ENCODE results near the gene CAPN2.

DNA sequence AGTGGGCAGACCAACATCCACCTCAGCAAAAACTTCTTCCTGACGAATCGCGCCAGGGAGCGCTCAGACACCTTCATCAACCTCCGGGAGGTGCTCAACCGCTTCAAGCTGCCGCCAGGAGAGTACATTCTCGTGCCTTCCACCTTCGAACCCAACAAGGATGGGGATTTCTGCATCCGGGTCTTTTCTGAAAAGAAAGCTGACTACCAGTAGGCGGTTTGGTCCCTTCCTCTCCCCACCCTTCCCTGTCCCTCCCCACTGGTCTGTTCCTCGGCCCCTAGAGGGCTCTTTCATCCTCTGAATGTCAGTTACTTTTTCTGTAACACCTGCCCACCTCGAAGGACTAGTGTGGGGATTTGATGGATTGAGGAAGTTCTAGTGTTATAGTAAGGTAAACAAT is 46.9 kb downstream of the CAPN2 start:
- TF ChIP-seq, protein P1, sequence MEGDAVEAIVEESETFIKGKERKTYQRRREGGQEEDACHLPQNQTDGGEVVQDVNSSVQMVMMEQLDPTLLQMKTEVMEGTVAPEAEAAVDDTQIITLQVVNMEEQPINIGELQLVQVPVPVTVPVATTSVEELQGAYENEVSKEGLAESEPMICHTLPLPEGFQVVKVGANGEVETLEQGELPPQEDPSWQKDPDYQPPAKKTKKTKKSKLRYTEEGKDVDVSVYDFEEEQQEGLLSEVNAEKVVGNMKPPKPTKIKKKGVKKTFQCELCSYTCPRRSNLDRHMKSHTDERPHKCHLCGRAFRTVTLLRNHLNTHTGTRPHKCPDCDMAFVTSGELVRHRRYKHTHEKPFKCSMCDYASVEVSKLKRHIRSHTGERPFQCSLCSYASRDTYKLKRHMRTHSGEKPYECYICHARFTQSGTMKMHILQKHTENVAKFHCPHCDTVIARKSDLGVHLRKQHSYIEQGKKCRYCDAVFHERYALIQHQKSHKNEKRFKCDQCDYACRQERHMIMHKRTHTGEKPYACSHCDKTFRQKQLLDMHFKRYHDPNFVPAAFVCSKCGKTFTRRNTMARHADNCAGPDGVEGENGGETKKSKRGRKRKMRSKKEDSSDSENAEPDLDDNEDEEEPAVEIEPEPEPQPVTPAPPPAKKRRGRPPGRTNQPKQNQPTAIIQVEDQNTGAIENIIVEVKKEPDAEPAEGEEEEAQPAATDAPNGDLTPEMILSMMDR (IDR thresholded peaks at IDR 0.05): no peak
- no peak for TF ChIP-seq POLR2A (IDR thresholded peaks at IDR 0.05)

All from prostate gland (tissue), 2 donors.